COR-L47 (cell line): ENCODE results near the gene KPRP.

ENCODE experiments used
- DNase-seq: peaks from one replicate; lab custom pipeline; 2025; lab: John Stamatoyannopoulos, UW

The KPRP gene, protein sequence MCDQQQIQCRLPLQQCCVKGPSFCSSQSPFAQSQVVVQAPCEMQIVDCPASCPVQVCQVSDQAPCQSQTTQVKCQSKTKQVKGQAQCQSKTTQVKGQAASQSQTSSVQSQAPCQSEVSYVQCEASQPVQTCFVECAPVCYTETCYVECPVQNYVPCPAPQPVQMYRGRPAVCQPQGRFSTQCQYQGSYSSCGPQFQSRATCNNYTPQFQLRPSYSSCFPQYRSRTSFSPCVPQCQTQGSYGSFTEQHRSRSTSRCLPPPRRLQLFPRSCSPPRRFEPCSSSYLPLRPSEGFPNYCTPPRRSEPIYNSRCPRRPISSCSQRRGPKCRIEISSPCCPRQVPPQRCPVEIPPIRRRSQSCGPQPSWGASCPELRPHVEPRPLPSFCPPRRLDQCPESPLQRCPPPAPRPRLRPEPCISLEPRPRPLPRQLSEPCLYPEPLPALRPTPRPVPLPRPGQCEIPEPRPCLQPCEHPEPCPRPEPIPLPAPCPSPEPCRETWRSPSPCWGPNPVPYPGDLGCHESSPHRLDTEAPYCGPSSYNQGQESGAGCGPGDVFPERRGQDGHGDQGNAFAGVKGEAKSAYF

GRCh38 chr1:152757747-152758146 is at the start of gene KPRP:
Gene KPRP, plus strand, starts transcription at chr1:152758025. Its CDS starts 1,564 bp downstream, at chr1:152759589.
- no peak for DNase-seq

DNA sequence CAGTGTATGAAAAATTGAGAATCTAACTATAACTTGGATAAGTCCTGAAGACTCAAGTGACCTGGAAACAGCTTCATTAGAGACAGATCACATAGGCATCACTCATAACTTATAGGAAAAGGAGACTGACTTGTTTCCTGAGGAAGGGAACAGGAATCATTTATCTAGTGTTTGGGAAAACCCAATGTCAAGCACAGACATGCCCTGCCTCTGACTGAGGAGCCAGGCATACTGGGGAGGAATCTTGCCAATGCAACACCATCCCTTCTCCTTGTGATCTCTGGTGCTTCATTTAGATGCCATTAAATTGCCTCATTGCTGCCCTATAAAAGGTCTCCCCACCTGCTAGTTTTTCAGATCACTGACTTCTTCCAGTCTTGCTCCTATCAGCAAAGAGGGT is 39.6 kb upstream of the KPRP start:
- no peak for DNase-seq

GRCh38 chr1:152725261-152725660 is 32.6 kb upstream of the KPRP start:
- no peak for DNase-seq

DNA sequence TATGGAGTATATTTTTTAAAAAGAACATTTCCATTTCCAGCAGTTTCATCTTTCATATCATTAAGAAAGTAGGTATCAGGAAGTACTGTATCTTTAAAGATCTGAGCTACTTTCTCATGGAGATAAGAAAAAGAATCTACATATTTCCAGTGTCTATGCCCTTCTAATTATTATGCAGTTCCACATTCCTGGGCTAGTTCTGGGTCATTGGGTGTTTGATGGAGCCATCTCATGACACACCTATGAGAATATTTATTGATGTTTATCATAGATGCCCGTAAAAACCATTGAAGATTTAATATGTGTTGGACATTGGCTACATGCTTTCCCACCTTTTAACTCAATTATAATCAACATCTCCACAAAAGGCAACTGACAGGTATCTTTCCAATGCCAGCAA is 28.8 kb upstream of the KPRP start:
- no peak for DNase-seq

DNA sequence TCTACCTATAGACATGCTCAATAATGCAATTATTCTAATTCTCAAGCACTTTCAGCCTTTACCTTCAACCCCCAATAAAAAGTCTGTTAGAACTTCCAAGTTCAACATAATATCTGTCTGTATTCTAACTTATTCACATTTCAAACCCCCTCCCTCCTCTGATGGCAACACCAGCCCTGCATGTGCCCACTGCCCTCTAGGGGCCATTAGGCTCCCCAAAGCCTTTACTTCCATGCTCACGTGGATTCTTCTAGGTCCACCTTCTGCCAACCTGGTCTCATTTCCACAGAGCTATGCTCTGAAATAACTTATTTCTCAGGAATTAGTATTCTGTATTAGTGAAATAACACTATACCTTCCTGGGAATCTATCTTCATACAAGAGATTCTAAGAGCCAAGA is 22.2 kb upstream of the KPRP start:
- no peak for DNase-seq

GRCh38 chr1:152737997-152738396 is 19.8 kb upstream of the KPRP start:
- no peak for DNase-seq

GRCh38 chr1:152739841-152740240 is 18.0 kb upstream of the KPRP start:
- DNase-seq, result no peak

DNA sequence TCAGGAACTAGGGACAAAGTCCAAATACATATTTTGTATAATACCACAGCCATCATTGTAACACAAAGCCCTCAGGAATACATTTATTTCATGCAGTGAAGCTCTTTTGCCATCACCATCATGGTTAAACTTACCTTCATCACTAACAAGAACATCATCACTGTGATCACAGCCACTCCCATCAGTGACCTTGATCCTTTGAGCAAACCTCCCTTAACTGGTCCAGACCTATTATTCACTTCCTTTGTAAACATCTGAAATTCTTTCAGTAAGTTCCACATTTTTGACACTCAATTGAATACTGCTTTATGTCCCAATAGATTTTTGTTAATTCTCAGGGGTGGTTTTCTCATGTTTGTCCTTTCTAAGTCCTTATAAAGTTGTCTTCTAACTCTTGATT is 16.2 kb upstream of the KPRP start:
- no peak for DNase-seq

GRCh38 chr1:152743371-152744145 is 14.3 kb upstream of the KPRP start:
- no peak for DNase-seq

- DNase-seq, result no peak
These were observed 12.5 kb upstream of the KPRP start for GRCh38 chr1:152745289-152745704.

GRCh38 chr1:152745765-152746444 is 11.9 kb upstream of the KPRP start:
- no peak for DNase-seq

DNA sequence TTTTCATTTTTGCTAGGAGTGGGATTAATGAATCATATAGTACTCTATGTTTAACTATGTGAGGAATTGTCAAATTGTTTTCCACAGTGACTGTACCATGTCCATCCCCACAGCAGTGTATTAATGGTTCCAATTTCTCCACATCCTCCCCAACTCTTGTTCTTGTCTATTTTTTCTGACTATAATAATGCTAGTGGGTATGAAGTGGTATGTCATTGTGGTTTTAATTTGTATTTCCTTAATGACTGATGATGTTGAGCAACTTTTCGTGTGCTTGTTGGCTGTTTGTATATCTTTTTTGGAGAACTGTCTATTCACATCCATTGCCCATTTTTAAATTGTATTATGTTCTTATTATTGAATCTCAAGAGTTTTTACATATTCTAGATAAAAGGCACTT is 10.0 kb upstream of the KPRP start:
- DNase-seq, result no peak

DNA sequence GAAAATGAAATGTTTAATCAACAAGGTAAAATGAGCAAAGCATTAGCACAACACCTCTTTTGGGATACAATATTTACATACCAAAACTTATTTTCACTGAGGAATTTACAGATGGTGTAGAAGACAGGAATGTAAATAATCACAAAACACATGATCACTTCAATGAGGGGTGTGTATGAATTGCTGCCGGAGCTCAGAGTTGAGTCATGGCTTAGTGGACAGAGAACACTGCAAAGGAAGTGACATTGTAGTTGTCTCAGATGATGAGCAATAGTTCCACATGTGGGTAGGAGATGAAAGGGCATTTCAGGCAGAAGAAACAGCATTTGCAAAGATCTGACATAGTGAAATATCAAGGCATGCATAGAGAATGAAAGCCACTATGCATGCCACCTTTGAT is 5.6 kb upstream of the KPRP start:
- no peak for DNase-seq

GRCh38 chr1:152753586-152753985 is 4.2 kb upstream of the KPRP start:
- no peak for DNase-seq

DNA sequence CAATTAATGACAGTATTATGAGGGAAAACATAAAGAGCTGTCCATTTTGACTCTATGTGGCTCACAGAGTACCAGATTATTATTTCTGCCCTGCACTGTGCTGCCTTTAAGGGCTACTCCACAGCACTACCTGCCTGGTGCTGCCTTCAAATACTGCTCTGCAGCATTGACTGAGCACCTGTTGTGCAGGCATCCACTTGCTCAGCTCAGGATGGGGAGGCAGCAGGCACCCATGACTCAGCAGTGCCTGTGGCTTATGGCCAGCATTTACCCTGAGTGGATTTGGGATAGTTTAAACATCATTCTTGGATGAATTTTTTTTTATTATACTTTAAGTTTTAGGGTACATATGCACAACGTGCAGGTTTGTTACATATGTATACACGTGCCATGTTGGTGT is 953 bp upstream of the KPRP start:
- no peak for DNase-seq

DNA sequence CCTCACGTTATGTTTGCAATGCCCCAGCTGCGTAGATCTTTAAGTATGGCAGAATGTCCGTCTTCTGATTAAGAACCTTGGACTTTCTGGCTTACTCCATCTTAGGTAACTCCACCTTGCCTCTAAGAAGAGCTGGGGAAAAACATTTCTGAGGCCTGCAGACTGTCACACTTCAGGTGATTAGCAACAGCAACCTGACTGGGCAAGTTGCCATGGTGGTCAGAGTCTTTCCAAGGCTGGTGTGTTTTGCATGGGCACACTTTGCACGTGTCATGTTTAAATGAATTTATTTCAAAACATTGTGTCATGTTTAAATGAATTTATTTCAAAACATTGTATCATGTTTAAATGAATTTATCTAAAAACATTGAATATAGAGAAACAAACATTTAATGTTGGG is 811 bp downstream of the KPRP start:
- no peak for DNase-seq

GRCh38 chr1:152759453-152760173 is 1.8 kb downstream of the KPRP start:
- no peak for DNase-seq

- DNase-seq, result no peak
These were observed 2.8 kb downstream of the KPRP start for GRCh38 chr1:152760551-152761190.

DNA sequence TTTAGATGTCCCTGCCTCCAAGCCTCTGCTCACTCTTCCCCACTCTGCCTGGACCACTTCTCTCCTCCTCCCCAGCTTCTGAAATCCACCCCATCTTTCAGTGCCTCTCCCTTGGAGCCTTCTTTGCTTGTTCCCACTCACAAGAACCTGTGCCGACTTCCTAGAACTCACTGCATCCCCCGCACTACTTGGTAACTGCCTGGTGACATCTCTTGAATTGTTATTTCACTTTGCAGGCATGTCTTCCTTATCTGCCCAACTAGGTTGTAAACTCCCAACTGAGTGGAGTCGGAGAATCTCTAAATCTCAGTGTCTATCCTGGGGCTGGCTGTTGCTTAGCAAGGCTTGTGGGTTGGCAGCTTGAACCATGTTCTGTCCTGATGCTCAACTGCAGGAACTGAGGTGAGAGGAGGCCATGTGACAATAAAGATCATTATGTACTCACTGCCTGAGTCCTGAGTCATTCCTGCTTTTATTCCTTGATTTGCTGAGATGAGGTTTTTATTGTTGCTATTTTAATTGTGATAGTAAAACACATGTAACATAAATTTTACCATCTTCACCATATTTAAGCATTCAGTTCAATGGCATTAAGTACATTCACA is 3.9 kb downstream of the KPRP start:
- no peak for DNase-seq

- DNase-seq, result no peak
These were observed 11.2 kb downstream of the KPRP start for GRCh38 chr1:152768847-152769533.
